ENCODE measurements around the gene SLC37A3. TPM values are rescaled to one million over a fixed set of nuclear protein-coding genes. Genes with fewer than 3 reads are reported as not detected.
"Not testable (repeated sequence)": the region's sequence is repeated elsewhere in the genome, so short reads cannot be mapped to it uniquely, and the experiment has no call there.

SLC37A3 gene
- total and polyA plus RNA-seq, 4 donors: 7.3 to 30.8 (median 10.6) TPM

DNA sequence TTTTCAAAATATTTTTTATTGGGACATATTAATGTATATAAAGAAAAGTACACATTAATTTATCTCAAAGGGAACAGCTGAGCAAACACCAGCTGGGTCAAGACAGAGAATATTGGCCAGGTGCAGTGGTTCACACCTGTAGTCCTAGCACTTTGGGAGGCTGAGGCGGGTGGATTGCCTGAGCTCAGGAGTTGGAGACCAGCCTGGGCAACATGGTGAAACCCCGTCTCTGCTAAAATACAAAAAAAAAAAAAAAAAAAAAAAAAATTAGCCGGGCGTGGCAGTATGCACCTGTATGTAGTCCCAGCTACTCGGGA, 19.8 kb upstream of the SLC37A3 start:
- DNase-seq (ENCODE audit: low spot score); H3K9me3 ChIP-seq (ENCODE audit: control insufficient read depth in 4 of 4, low read length in 3 of 4); H3K27ac ChIP-seq (ENCODE audit: low read depth in 1 of 2, low read length in 2 of 2); H3K4me3 ChIP-seq (ENCODE audit: low read depth in 1 of 3, low read length in 3 of 3); H3K36me3 ChIP-seq (ENCODE audit: control insufficient read depth in 4 of 4, insufficient read depth in 3 of 4, low read depth in 1 of 4, low read length in 3 of 4); H3K27me3 ChIP-seq (ENCODE audit: control insufficient read depth in 4 of 4, insufficient read depth in 4 of 4, low read length in 3 of 4); H3K4me1 ChIP-seq (ENCODE audit: control insufficient read depth in 4 of 4, insufficient read depth in 4 of 4, low read length in 3 of 4); H3K9ac ChIP-seq (ENCODE audit: low read depth in 1 of 2, low read length in 2 of 2): not testable (repeated sequence)
- 88% methylated on average over 5 of the region's 5 CpGs for whole genome bisulfite sequencing

- H3K9ac ChIP-seq (ENCODE audit: low read depth in 1 of 2, low read length in 2 of 2): no peak overlapping the region
- no peak overlapping the region for H3K4me3 ChIP-seq (ENCODE audit: low read depth in 1 of 3, low read length in 3 of 3)
- H3K4me1 ChIP-seq (ENCODE audit: control insufficient read depth in 4 of 4, insufficient read depth in 4 of 4, low read length in 3 of 4): no peaks in the 10 kb centered on the region
- no peak for DNase-seq (ENCODE audit: low spot score)
- H3K36me3 ChIP-seq (ENCODE audit: control insufficient read depth in 4 of 4, insufficient read depth in 3 of 4, low read depth in 1 of 4, low read length in 3 of 4): no peaks in the 10 kb centered on the region
- 83% methylated on average over 8 of the region's 8 CpGs for WGBS
- TF ChIP-seq RXRA (IDR thresholded peaks at IDR 0.05) (no peak), HNF4A (conservative IDR thresholded peaks at IDR 0.05) (no peak), REST (IDR thresholded peaks at IDR 0.05) (no peak), YY1 (IDR thresholded peaks at IDR 0.05) (no peak), FOXA2 (IDR thresholded peaks at IDR 0.05) (no peak), TAF1 (conservative IDR thresholded peaks at IDR 0.05) (no peak)
- TF ChIP-seq, protein P1, sequence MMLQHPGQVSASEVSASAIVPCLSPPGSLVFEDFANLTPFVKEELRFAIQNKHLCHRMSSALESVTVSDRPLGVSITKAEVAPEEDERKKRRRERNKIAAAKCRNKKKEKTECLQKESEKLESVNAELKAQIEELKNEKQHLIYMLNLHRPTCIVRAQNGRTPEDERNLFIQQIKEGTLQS (IDR thresholded peaks at IDR 0.05): no peak
- no peaks in the 10 kb centered on the region for H3K27me3 ChIP-seq (ENCODE audit: control insufficient read depth in 4 of 4, insufficient read depth in 4 of 4, low read length in 3 of 4)
- no peak overlapping the region for H3K27ac ChIP-seq (ENCODE audit: low read depth in 1 of 2, low read length in 2 of 2)
- no peaks in the 10 kb centered on the region for H3K9me3 ChIP-seq (ENCODE audit: control insufficient read depth in 4 of 4, low read length in 3 of 4)
Measured at GRCh38 chr7:140417456-140418155, 19.3 kb upstream of the SLC37A3 start.

GRCh38 chr7:140416560-140416959, 18.2 kb upstream of the SLC37A3 start:
- no peaks in the 10 kb centered on the region for H3K27me3 ChIP-seq (ENCODE audit: control insufficient read depth in 4 of 4, insufficient read depth in 4 of 4, low read length in 3 of 4)
- no peak overlapping the region for H3K9ac ChIP-seq (ENCODE audit: low read depth in 1 of 2, low read length in 2 of 2)
- no peak overlapping the region for H3K27ac ChIP-seq (ENCODE audit: low read depth in 1 of 2, low read length in 2 of 2)
- H3K36me3 ChIP-seq (ENCODE audit: control insufficient read depth in 4 of 4, insufficient read depth in 3 of 4, low read depth in 1 of 4, low read length in 3 of 4): no peaks in the 10 kb centered on the region
- no peaks in the 10 kb centered on the region for H3K4me1 ChIP-seq (ENCODE audit: control insufficient read depth in 4 of 4, insufficient read depth in 4 of 4, low read length in 3 of 4)
- 88% methylated on average over 8 of the region's 8 CpGs for WGBS
- no peaks in the 10 kb centered on the region for H3K9me3 ChIP-seq (ENCODE audit: control insufficient read depth in 4 of 4, low read length in 3 of 4)
- H3K4me3 ChIP-seq (ENCODE audit: low read depth in 1 of 3, low read length in 3 of 3): no peak overlapping the region
- TF ChIP-seq JUND (IDR thresholded peaks at IDR 0.05): no peak
- no peak for TF ChIP-seq YY1 (IDR thresholded peaks at IDR 0.05)
- TF ChIP-seq EGR1 (IDR thresholded peaks at IDR 0.05; ENCODE audit: low read depth in 2 of 2): no peak
- TF ChIP-seq ZBTB33 (IDR thresholded peaks at IDR 0.05): no peak
- no peak for TF ChIP-seq RAD21 (IDR thresholded peaks at IDR 0.05)
- TF ChIP-seq FOXA2 (IDR thresholded peaks at IDR 0.05): no peak
- TF ChIP-seq, protein P2, sequence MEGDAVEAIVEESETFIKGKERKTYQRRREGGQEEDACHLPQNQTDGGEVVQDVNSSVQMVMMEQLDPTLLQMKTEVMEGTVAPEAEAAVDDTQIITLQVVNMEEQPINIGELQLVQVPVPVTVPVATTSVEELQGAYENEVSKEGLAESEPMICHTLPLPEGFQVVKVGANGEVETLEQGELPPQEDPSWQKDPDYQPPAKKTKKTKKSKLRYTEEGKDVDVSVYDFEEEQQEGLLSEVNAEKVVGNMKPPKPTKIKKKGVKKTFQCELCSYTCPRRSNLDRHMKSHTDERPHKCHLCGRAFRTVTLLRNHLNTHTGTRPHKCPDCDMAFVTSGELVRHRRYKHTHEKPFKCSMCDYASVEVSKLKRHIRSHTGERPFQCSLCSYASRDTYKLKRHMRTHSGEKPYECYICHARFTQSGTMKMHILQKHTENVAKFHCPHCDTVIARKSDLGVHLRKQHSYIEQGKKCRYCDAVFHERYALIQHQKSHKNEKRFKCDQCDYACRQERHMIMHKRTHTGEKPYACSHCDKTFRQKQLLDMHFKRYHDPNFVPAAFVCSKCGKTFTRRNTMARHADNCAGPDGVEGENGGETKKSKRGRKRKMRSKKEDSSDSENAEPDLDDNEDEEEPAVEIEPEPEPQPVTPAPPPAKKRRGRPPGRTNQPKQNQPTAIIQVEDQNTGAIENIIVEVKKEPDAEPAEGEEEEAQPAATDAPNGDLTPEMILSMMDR (IDR thresholded peaks at IDR 0.05; ENCODE audit: low read depth, low read length, missing input control): no peak
- TF ChIP-seq FOXA1 (IDR thresholded peaks at IDR 0.05): no peak
- DNase-seq (ENCODE audit: low spot score): no peak

DNA sequence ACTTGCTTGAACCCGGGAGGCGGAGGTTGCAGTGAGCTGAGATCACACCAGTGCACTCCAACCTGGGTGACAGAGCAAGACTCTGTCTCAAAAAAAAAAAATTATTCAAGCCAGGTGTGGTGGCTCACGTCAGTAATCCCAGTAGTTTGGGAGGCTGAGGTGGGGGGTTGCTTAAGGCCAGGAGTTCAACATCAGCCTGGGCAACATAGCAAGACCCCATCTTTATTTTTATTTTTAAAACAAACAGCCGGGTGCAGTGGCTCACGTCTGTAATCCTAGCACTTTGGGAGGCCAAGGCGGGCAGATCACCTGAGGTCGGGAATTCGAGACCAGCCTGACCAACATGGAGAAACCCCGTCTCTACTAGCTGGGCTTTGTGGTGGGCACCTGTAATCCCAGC, 17.5 kb upstream of the SLC37A3 start:
- DNase-seq (ENCODE audit: low spot score); H3K27ac ChIP-seq (ENCODE audit: low read depth in 1 of 2, low read length in 2 of 2); H3K36me3 ChIP-seq (ENCODE audit: control insufficient read depth in 4 of 4, insufficient read depth in 3 of 4, low read depth in 1 of 4, low read length in 3 of 4); H3K4me1 ChIP-seq (ENCODE audit: control insufficient read depth in 4 of 4, insufficient read depth in 4 of 4, low read length in 3 of 4); H3K27me3 ChIP-seq (ENCODE audit: control insufficient read depth in 4 of 4, insufficient read depth in 4 of 4, low read length in 3 of 4); H3K9me3 ChIP-seq (ENCODE audit: control insufficient read depth in 4 of 4, low read length in 3 of 4); H3K9ac ChIP-seq (ENCODE audit: low read depth in 1 of 2, low read length in 2 of 2); H3K4me3 ChIP-seq (ENCODE audit: low read depth in 1 of 3, low read length in 3 of 3): not testable (repeated sequence)
- 96% methylated on average over 9 of the region's 9 CpGs for WGBS
